PFSK-1 (cell line): ENCODE data around the gene CREB3.

Source experiments
- FOXP2 ChIP-seq: optimal IDR thresholded peaks from 2 replicates; pipeline ENCODE3; 2011; ENCODE audit warnings: borderline replicate concordance, control low read depth, inconsistent platforms; ENCODE audit not compliant: insufficient read depth; ENCODE audit errors: extremely low read length, extremely low read depth
- POLR2AphosphoS5 ChIP-seq: IDR thresholded peaks from 2 replicates; pipeline ENCODE4 v1.6.1; 2012; ENCODE audit warnings: low read depth, mild to moderate bottlenecking, control low read depth, low read length, moderate library complexity
- SIN3A ChIP-seq: IDR thresholded peaks from 2 replicates; pipeline ENCODE4 v1.6.1; 2012; ENCODE audit warnings: mild to moderate bottlenecking, low read length, moderate library complexity, borderline replicate concordance; ENCODE audit not compliant: insufficient read depth
- TAF1 ChIP-seq: IDR thresholded peaks from 2 replicates; pipeline ENCODE4 v1.6.1; 2012; ENCODE audit warnings: low read length, control low read depth, borderline replicate concordance; ENCODE audit not compliant: insufficient read depth
- TF ChIP-seq, protein P1 (sequence below), 2 experiments: IDR thresholded peaks; 2 replicates each; pipeline versions ENCODE4 v1.6.1 to v1.8.0; 2011 to 2012; ENCODE audit warnings: low read depth in 2 of 2, low read length in 2 of 2, control low read depth in 1 of 2, inconsistent platforms in 1 of 2, mild to moderate bottlenecking in 1 of 2, moderate library complexity in 1 of 2; ENCODE audit not compliant: insufficient read depth in 1 of 2

The CREB3 gene

DNA sequence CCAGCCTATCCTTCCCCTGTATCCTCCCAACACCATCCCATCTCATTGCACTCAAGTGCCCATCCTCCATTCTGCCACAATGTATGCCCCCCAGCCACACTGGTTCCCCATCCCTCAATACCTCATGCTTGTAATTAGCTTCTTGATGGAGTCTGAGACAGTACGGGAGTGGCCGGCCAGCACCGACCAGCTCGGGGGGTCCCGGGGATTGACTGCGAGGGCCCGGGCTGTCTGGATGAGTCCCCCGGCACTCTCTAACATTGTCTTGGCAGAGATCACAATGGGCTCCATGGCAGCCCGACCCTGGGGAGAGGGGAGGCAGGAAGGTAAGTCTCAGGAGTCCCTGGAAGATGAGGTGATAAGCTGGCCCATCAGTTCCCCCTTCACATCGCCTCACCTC lies 25.5 kb upstream of the CREB3 start:
- no peak for TF ChIP-seq POLR2AphosphoS5

DNA sequence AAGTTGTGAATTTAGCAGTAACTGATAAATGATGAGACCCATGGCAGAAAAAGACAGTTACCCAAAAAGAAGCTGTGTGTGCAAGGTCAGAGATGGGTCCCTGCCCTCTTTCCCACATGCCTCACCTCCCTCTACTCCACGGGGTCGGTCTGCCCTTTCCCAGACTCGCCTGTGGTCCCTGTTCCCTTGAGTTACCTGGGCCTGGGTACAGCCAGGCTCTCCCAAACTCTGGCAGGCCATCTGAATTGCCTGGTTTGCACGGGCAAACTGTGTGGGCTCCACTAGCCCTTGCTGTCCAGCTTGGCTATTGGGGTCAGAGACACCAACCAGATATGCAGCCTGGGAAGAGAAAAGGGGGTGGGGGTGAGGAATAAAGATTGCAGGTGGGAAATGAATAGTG lies 24.3 kb upstream of the CREB3 start:
- no peak for TF ChIP-seq POLR2AphosphoS5
- TF ChIP-seq SIN3A = no peak
- TF ChIP-seq, protein P1, sequence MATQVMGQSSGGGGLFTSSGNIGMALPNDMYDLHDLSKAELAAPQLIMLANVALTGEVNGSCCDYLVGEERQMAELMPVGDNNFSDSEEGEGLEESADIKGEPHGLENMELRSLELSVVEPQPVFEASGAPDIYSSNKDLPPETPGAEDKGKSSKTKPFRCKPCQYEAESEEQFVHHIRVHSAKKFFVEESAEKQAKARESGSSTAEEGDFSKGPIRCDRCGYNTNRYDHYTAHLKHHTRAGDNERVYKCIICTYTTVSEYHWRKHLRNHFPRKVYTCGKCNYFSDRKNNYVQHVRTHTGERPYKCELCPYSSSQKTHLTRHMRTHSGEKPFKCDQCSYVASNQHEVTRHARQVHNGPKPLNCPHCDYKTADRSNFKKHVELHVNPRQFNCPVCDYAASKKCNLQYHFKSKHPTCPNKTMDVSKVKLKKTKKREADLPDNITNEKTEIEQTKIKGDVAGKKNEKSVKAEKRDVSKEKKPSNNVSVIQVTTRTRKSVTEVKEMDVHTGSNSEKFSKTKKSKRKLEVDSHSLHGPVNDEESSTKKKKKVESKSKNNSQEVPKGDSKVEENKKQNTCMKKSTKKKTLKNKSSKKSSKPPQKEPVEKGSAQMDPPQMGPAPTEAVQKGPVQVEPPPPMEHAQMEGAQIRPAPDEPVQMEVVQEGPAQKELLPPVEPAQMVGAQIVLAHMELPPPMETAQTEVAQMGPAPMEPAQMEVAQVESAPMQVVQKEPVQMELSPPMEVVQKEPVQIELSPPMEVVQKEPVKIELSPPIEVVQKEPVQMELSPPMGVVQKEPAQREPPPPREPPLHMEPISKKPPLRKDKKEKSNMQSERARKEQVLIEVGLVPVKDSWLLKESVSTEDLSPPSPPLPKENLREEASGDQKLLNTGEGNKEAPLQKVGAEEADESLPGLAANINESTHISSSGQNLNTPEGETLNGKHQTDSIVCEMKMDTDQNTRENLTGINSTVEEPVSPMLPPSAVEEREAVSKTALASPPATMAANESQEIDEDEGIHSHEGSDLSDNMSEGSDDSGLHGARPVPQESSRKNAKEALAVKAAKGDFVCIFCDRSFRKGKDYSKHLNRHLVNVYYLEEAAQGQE (IDR thresholded peaks at IDR 0.05; ENCODE audit: insufficient read depth in 1 of 2, low read depth in 2 of 2, low read length in 2 of 2) = no peak
- no peak for TF ChIP-seq FOXP2
- TF ChIP-seq TAF1 = no peak

DNA sequence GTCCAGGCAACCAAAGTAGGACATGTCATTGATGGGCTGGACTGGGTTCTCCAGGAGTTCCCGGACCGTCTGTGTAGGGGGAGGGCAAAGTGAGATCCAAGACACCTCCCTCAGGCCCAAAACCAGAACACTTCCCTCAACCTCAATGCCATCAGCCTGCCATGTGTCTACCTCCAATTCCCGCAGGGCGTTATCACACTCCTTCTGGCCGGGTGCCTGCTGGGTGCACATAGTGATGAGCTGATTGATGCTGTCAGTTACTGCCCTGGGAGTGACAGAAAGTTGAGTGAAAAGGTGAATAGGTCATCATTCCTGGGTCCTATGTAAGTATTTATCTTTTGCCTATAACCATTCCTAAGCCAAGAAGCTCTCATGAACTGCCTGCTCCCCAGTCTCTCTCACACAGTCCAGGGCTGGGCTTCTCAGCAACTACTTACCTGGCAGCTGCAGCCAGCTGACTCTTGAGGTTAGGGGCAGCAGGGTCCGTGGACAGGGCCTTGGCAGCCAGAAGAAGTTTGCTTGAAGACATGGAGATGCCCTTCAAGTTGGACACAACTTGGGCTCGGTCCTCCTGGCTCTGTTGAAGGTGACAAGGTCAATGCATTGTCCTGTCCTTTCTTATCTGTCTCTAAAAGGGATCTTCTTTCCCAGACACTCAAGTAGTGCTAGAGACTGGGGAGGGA lies 21.5 kb upstream of the CREB3 start:
- TF ChIP-seq, protein P1 (IDR thresholded peaks at IDR 0.05; ENCODE audit: insufficient read depth in 1 of 2, low read depth in 2 of 2, low read length in 2 of 2) = no peak
- no peak for TF ChIP-seq SIN3A
- no peak for TF ChIP-seq POLR2AphosphoS5
- no peak for TF ChIP-seq TAF1
- no peak for TF ChIP-seq FOXP2

DNA sequence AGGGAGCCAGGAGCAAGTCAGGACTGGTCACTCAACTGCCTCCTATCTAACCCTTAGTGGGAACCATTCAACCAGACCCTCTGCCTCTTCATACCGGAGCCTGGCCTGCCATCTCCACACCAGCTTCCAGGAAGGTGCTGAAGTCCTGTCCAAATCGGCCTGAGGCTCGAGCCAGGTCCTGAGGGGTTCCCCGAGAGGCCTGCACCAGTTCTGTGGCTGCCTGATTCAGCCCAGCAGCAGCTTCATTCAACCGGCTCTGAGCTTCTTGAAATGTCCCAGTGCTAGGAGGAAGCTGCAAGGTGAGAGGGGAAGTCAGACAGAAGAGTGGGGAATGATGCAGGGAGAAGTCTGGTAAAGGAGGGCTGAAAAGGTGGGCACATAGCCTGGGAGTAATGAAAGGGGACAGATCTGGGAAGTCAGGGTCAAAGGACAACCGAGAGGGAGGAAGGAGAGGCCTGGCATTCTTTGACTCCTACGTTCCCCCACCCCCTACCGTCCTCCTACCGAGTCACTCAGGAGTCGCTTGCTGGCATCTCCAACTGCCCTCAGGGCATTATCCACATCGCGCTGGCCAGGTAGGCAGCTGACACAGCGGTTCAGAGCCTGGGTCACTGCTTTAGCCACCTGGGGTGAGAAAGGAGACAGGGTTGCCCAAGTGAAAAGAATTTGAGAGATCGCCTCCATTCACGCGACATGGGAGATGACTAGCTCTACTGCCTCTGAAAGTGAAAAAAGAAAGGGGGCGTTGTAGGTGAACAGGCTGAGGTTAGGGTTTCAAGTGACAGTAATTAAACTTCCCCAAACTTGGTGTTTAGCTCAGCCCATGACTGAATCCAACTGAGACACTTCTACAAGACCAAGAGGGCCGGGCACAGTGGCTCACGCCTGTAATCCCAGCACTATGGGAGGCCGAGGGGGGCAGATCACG lies 20.7 kb upstream of the CREB3 start:
- TF ChIP-seq TAF1 (no peak), POLR2AphosphoS5 (no peak), SIN3A (no peak), FOXP2 (no peak)
- TF ChIP-seq, protein P1 (IDR thresholded peaks at IDR 0.05; ENCODE audit: insufficient read depth in 1 of 2, low read depth in 2 of 2, low read length in 2 of 2) = no peak

DNA sequence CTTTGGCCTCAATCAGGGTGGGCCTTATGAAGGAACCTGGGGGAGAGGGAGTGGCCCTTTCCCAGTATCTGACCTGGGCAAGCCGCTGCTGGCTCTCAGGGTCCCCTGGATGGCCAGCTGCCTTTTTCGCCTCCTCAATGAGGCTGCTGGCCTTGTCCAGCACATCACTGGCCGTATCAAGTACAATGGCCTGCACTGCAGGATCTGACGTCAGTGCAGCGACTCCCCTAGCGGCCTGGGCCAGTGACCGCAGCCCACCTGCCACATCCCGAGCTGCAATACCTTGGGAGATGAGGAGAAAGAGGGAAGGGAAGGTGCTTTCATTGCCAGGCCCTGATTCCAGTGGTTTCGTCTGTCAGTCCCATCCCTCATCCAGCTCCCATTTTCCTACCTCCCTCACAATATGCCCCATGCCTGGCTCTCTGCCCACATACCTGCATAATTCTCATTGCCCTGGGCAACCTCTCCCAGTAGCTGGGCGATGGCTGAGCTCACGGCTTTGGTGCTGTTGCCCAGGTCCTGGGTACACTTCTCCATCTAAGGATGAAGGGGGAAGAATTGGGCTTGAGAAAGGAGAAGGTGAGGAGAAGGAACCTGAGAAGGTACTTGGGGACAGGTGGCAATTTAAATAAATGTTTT lies 19.6 kb upstream of the CREB3 start:
- TF ChIP-seq FOXP2 (no peak), SIN3A (no peak), TAF1 (no peak), POLR2AphosphoS5 (no peak)
- TF ChIP-seq, protein P1 (IDR thresholded peaks at IDR 0.05; ENCODE audit: insufficient read depth in 1 of 2, low read depth in 2 of 2, low read length in 2 of 2) = no peak
